WTC11 (cell line): ENCODE measurements around the gene OSBP2.

Experiments
- ATF1 ChIP-seq: sonication (generic); formaldehyde crosslinking; IDR thresholded peaks from 2 replicates; pipeline ENCODE4 v1.8.1; 2023; ENCODE audit warnings: mild to moderate bottlenecking, moderate library complexity, missing genetic modification reagents
- CREM ChIP-seq: sonication (generic); formaldehyde crosslinking; IDR thresholded peaks from 2 replicates; pipeline ENCODE4 v1.8.1; 2022; ENCODE audit warnings: mild to moderate bottlenecking, missing genetic modification reagents, moderate library complexity
- CTCF ChIP-seq: fragments of 200-600 bp; IDR thresholded peaks from 2 replicates; pipeline ENCODE4 v1.8.0; 2022; ENCODE audit warnings: antibody characterized with exemption
- EMX1 ChIP-seq: fragments of 250-450 bp; sonication (Bioruptor Pico); IDR thresholded peaks from 2 replicates; pipeline ENCODE4 v1.8.0; 2021; ENCODE audit warnings: mild to moderate bottlenecking
- ESRRA ChIP-seq: sonication (generic); formaldehyde crosslinking; IDR thresholded peaks from 2 replicates; pipeline ENCODE4 v1.8.1; 2022; ENCODE audit warnings: mild to moderate bottlenecking, missing genetic modification reagents, borderline replicate concordance
- MAX ChIP-seq: sonication (generic); formaldehyde crosslinking; IDR thresholded peaks from 2 replicates; pipeline ENCODE4 v1.8.0; 2022; ENCODE audit warnings: mild to moderate bottlenecking, missing genetic modification reagents
- MLX ChIP-seq: sonication (generic); formaldehyde crosslinking; IDR thresholded peaks from 2 replicates; pipeline ENCODE4 v1.8.1; 2023; ENCODE audit warnings: mild to moderate bottlenecking, missing genetic modification reagents, moderate library complexity
- NFATC4 ChIP-seq: fragments of 250-450 bp; sonication (Bioruptor Pico); IDR thresholded peaks from 2 replicates; pipeline ENCODE4 v1.9.0; 2021; ENCODE audit warnings: mild to moderate bottlenecking
- SP1 ChIP-seq: sonication (generic); formaldehyde crosslinking; conservative IDR thresholded peaks from 2 replicates; pipeline ENCODE4 v1.8.1; 2022; ENCODE audit warnings: missing genetic modification reagents
- TCF7 ChIP-seq: sonication (generic); formaldehyde crosslinking; IDR thresholded peaks from 2 replicates; pipeline ENCODE4 v1.8.0; 2022; ENCODE audit warnings: mild to moderate bottlenecking, low read depth, missing genetic modification reagents, moderate library complexity
- TEAD1 ChIP-seq: sonication (generic); formaldehyde crosslinking; IDR thresholded peaks from 2 replicates; pipeline ENCODE4 v1.8.0; 2022; ENCODE audit warnings: mild to moderate bottlenecking, missing genetic modification reagents
- ZNF512 ChIP-seq: sonication (generic); formaldehyde crosslinking; IDR thresholded peaks from 2 replicates; pipeline ENCODE4 v1.8.1; 2022; ENCODE audit warnings: missing genetic modification reagents, borderline replicate concordance

GRCh38 chr22:30694171-30694639, 469 bp upstream of the OSBP2 start:
- no peak for TF ChIP-seq CTCF
- TF ChIP-seq ATF1, result no peak
- TF ChIP-seq TEAD1 (CRISPR knock-in tag), result no peak
- TF ChIP-seq EMX1 (CRISPR knock-in tag), result no peak
- no peak for TF ChIP-seq MLX (CRISPR knock-in tag)
- no peak for TF ChIP-seq CREM (CRISPR knock-in tag)
- no peak for TF ChIP-seq SP1
- no peak for TF ChIP-seq NFATC4
- no peak for TF ChIP-seq TCF7
- no peak for TF ChIP-seq MAX (CRISPR knock-in tag)
- TF ChIP-seq ESRRA (CRISPR knock-in tag), result no peak
- TF ChIP-seq ZNF512 (CRISPR knock-in tag), result no peak
